ENCODE data around the gene TFF2.

The TFF2 gene

GRCh38 chr21:42353623-42354022 is 2.8 kb upstream of the TFF2 start:
- no peak for ATAC-seq
- TF ChIP-seq TSHZ2 (CRISPR knock-in tag; IDR thresholded peaks at IDR 0.05) (no peak), CSDC2 (CRISPR knock-in tag; IDR thresholded peaks at IDR 0.05) (no peak), RARB (CRISPR knock-in tag; IDR thresholded peaks at IDR 0.05) (no peak), CREB5 (CRISPR knock-in tag; IDR thresholded peaks at IDR 0.05; ENCODE audit: low read depth) (no peak), OSR1 (CRISPR knock-in tag; IDR thresholded peaks at IDR 0.05) (no peak), ZFP30 (CRISPR knock-in tag; IDR thresholded peaks at IDR 0.05) (no peak), ZFP3 (CRISPR knock-in tag; IDR thresholded peaks at IDR 0.05) (no peak), ARNTL (CRISPR knock-in tag; IDR thresholded peaks at IDR 0.05; ENCODE audit: borderline replicate concordance, low read depth) (no peak), ZNF8 (CRISPR knock-in tag; IDR thresholded peaks at IDR 0.05) (no peak), ZC3H10 (CRISPR knock-in tag; IDR thresholded peaks at IDR 0.05) (no peak), ZNF565 (CRISPR knock-in tag; conservative IDR thresholded peaks at IDR 0.05; ENCODE audit: low read depth) (no peak), ISL1 (CRISPR knock-in tag; IDR thresholded peaks at IDR 0.05) (no peak), TOX (CRISPR knock-in tag; IDR thresholded peaks at IDR 0.05; ENCODE audit: borderline replicate concordance) (no peak), ZNF70 (CRISPR knock-in tag; IDR thresholded peaks at IDR 0.05) (no peak), CSRNP3 (CRISPR knock-in tag; IDR thresholded peaks at IDR 0.05) (no peak), BACH2 (CRISPR knock-in tag; IDR thresholded peaks at IDR 0.05; ENCODE audit: borderline replicate concordance) (no peak)
- TF ChIP-seq, protein P1, sequence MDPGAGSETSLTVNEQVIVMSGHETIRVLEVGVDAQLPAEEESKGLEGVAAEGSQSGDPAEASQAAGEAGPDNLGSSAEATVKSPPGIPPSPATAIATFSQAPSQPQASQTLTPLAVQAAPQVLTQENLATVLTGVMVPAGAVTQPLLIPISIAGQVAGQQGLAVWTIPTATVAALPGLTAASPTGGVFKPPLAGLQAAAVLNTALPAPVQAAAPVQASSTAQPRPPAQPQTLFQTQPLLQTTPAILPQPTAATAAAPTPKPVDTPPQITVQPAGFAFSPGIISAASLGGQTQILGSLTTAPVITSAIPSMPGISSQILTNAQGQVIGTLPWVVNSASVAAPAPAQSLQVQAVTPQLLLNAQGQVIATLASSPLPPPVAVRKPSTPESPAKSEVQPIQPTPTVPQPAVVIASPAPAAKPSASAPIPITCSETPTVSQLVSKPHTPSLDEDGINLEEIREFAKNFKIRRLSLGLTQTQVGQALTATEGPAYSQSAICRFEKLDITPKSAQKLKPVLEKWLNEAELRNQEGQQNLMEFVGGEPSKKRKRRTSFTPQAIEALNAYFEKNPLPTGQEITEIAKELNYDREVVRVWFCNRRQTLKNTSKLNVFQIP (CRISPR knock-in tag; IDR thresholded peaks at IDR 0.05; ENCODE audit: borderline replicate concordance, low read depth) = no peak
- TF ChIP-seq, protein P2, sequence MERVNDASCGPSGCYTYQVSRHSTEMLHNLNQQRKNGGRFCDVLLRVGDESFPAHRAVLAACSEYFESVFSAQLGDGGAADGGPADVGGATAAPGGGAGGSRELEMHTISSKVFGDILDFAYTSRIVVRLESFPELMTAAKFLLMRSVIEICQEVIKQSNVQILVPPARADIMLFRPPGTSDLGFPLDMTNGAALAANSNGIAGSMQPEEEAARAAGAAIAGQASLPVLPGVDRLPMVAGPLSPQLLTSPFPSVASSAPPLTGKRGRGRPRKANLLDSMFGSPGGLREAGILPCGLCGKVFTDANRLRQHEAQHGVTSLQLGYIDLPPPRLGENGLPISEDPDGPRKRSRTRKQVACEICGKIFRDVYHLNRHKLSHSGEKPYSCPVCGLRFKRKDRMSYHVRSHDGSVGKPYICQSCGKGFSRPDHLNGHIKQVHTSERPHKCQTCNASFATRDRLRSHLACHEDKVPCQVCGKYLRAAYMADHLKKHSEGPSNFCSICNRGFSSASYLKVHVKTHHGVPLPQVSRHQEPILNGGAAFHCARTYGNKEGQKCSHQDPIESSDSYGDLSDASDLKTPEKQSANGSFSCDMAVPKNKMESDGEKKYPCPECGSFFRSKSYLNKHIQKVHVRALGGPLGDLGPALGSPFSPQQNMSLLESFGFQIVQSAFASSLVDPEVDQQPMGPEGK (CRISPR knock-in tag; IDR thresholded peaks at IDR 0.05; ENCODE audit: borderline replicate concordance) = no peak

- ATAC-seq = no peak
- TF ChIP-seq, protein P2 (CRISPR knock-in tag; IDR thresholded peaks at IDR 0.05; ENCODE audit: borderline replicate concordance) = no peak
- no peak for TF ChIP-seq SNAI2 (CRISPR knock-in tag; IDR thresholded peaks at IDR 0.05)
- no peak for TF ChIP-seq GLIS3 (CRISPR knock-in tag; IDR thresholded peaks at IDR 0.05)
- no peak for TF ChIP-seq CSDC2 (CRISPR knock-in tag; IDR thresholded peaks at IDR 0.05)
- TF ChIP-seq ESRRG (CRISPR knock-in tag; IDR thresholded peaks at IDR 0.05) = no peak
- TF ChIP-seq CSRNP3 (CRISPR knock-in tag; IDR thresholded peaks at IDR 0.05) = no peak
- no peak for TF ChIP-seq ZNF70 (CRISPR knock-in tag; IDR thresholded peaks at IDR 0.05)
- TF ChIP-seq ZNF565 (CRISPR knock-in tag; conservative IDR thresholded peaks at IDR 0.05; ENCODE audit: low read depth) = no peak
- TF ChIP-seq TSHZ2 (CRISPR knock-in tag; IDR thresholded peaks at IDR 0.05) = no peak
- TF ChIP-seq ZFP3 (CRISPR knock-in tag; IDR thresholded peaks at IDR 0.05) = no peak
- TF ChIP-seq ZFP30 (CRISPR knock-in tag; IDR thresholded peaks at IDR 0.05) = no peak
- TF ChIP-seq, protein P1 (CRISPR knock-in tag; IDR thresholded peaks at IDR 0.05; ENCODE audit: borderline replicate concordance, low read depth) = no peak
Measured at GRCh38 chr21:42352441-42353095, 1.8 kb upstream of the TFF2 start.

Measured in SK-N-SH treated with all-trans-retinoic acid at 6 μM for 48 hours (cell line).